GM06990 (cell line): Measurements from ENCODE around the gene OR14K1.
"Not testable (repeated sequence)": the region's sequence is repeated elsewhere in the genome, so short reads cannot be mapped to it uniquely, and the experiment has no call there.

Experiments
- DNase-seq: peaks from one replicate; pipeline ENCODE4 v3.0.0-alpha.2; 2011; ENCODE audit not compliant: insufficient read length; ENCODE audit errors: extremely low read depth
- H3K27me3 ChIP-seq: replicated peaks from 2 replicates; pipeline ENCODE4 v1.6.0; 2011; ENCODE audit warnings: low read length; ENCODE audit not compliant: control insufficient read depth, insufficient read depth
- H3K36me3 ChIP-seq: 2 replicates; pipeline ENCODE4 v1.5.1; 2011; ENCODE audit warnings: low read length; ENCODE audit not compliant: control insufficient read depth, insufficient read depth
- H3K4me3 ChIP-seq: replicated peaks from 2 replicates; pipeline ENCODE4 v1.5.1; 2011; ENCODE audit warnings: low read depth, mild to moderate bottlenecking, control low read depth, low read length
- CTCF ChIP-seq: IDR thresholded peaks from 2 replicates; pipeline ENCODE4 v1.5.1; 2011; ENCODE audit warnings: low read length, control low read depth, mild to moderate bottlenecking, inconsistent platforms; ENCODE audit not compliant: insufficient read depth, poor library complexity, severe bottlenecking

Gene OR14K1

GRCh38 chr1:247738315-247738714 lies at the start of gene OR14K1:
Gene OR14K1 (plus strand): TSS chr1:247738615. CDS start chr1:247738615, 0 bp downstream.
- Histone ChIP-seq H3K4me3 (no peak within 1 kb of the TSS), H3K36me3 (no peaks in the 10 kb centered on the region), H3K27me3 (no peaks in the 10 kb centered on the region)
- no peak for DNase-seq
- TF ChIP-seq CTCF = no peak

GRCh38 chr1:247701338-247701737 lies 37.1 kb upstream of the OR14K1 start:
- Histone ChIP-seq H3K4me3 (no peak overlapping the region), H3K27me3 (no peaks in the 10 kb centered on the region), H3K36me3 (no peaks in the 10 kb centered on the region)
- DNase-seq = no peak
- TF ChIP-seq CTCF = no peak

- not testable (repeated sequence) for DNase-seq, H3K27me3 ChIP-seq, H3K4me3 ChIP-seq, H3K36me3 ChIP-seq
Observed at GRCh38 chr1:247710681-247711080, 27.7 kb upstream of the OR14K1 start.

- Histone ChIP-seq H3K27me3 (no peaks in the 10 kb centered on the region), H3K36me3 (no peaks in the 10 kb centered on the region), H3K4me3 (no peak overlapping the region)
- no peak for DNase-seq
- no peak for TF ChIP-seq CTCF
Observed at GRCh38 chr1:247713753-247714152, 24.7 kb upstream of the OR14K1 start.

GRCh38 chr1:247716546-247716945 lies 21.9 kb upstream of the OR14K1 start, which contains the start of gene OR6F1:
Gene OR6F1 (minus strand): TSS chr1:247716646. CDS start chr1:247712755, 3,891 bp downstream.
- Histone ChIP-seq H3K36me3 (no peaks in the 10 kb centered on the region), H3K27me3 (no peaks in the 10 kb centered on the region), H3K4me3 (no peak within 1 kb of the TSS)
- TF ChIP-seq CTCF = no peak
- no peak for DNase-seq

- no peaks in the 10 kb centered on the region for H3K27me3 ChIP-seq
- no peaks in the 10 kb centered on the region for H3K36me3 ChIP-seq
- no peak for DNase-seq
- H3K4me3 ChIP-seq = no peak overlapping the region
- TF ChIP-seq CTCF = no peak
Observed at GRCh38 chr1:247721222-247721621, 17.2 kb upstream of the OR14K1 start.
